Measurements from ENCODE around the gene L2HGDH.

Gene L2HGDH

GRCh38 chr14:50270932-50271331 is 41.1 kb downstream of the L2HGDH start:
- DNase-seq: no peak

- no peak for DNase-seq
These were observed 47.0 kb downstream of the L2HGDH start for GRCh38 chr14:50265029-50265428.

DNA sequence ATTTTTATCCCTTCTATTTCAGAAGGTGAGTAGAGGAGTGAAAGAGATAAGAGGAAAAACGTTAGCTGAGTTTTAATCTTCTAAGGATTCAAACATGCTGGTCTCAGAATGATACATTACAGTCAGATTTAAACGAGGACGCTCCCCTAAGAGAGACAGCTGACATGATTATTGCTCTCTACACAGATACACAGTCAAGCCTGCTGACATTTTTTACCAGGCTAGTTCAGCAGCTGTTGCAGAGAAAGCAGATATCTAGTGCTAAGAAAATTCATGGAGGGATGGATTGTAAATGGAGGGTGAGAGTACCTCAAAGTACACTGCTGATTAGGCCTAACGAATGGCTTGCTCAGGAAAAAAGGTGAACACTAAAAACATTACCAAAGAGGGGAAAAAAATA is 48.7 kb downstream of the L2HGDH start:
- DNase-seq: no peak

GRCh38 chr14:50262865-50263264 is 49.2 kb downstream of the L2HGDH start:
- no peak for DNase-seq

GRCh38 chr14:50260511-50260910 is 51.5 kb downstream of the L2HGDH start:
- DNase-seq: peak; percentile 44

DNA sequence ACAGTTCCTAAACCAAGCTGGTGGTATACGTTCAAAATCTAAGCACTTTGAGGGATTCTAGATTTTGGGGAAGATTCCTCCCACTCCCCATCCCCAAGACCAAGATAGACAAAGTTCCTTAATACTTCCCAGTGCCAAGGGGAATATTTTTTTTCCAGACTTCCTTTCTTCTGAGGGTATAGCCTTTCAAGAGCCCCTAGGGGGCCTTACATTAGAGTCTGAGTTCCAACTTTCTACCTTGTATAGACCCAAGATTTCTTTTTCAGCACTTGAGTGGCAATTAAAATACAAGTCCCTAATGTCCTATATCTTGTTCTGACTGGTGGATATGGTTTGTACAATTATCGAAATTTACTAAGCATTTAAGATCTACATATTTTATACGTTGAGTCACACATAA is 52.0 kb downstream of the L2HGDH start:
- no peak for DNase-seq

DNA sequence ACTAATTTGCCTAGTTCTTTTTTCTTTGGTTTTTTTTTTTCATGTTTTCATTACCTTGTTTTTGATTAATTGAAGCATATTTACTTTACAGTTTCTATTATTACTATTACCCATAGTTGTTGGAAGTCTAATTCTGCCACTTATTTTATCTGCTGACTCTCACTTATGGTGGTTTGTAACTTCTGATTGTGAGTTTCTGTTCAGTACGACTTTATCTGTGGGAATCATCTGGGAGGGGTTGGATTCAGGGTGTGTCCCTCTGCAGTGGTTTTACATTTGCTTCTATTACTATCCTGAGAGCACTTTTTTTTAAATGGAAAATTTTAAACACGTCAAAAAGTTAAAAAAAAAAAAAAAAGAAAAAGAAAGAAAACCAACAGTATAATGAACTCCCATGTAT is 54.3 kb downstream of the L2HGDH start:
- no peak for DNase-seq

DNA sequence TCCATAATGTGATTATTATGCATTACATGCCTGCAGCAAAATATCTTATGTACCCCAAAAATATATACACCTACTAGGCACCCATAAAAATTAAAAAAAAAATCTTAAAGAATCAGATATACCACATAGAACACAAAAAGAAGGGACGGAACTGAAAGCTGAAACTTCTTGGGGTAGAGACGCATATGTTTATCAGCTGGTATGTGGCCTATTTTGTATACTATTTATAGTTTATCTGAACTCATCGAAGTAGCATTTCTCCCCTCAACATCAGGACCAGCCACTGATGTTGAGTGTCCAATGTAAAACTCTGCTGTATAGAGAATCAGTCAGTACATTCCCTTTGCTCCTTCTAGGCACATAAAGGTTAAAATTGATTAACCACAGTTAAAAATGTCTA is 57.8 kb downstream of the L2HGDH start:
- no peak for DNase-seq

GRCh38 chr14:50249136-50249775 is 62.8 kb downstream of the L2HGDH start:
- no peak for DNase-seq

DNA sequence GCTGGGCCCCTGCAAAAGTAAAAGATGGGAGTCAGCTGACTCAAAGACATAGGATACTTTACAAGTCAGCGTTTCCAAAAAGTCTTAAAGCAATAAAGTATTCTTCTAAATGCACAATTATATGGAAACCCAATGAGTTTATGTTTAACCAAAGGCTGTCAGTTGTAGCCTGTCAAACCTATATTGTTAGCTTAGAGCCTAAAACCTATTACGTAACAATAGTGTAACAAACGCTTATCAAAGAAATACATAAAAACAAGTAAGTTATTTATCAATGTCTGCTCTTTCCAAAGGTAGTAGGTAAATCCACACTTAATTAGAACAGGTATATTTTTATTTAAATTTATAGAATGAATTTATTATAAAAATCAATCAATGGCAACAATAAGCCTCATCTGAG is 64.8 kb downstream of the L2HGDH start:
- DNase-seq: no peak

DNA sequence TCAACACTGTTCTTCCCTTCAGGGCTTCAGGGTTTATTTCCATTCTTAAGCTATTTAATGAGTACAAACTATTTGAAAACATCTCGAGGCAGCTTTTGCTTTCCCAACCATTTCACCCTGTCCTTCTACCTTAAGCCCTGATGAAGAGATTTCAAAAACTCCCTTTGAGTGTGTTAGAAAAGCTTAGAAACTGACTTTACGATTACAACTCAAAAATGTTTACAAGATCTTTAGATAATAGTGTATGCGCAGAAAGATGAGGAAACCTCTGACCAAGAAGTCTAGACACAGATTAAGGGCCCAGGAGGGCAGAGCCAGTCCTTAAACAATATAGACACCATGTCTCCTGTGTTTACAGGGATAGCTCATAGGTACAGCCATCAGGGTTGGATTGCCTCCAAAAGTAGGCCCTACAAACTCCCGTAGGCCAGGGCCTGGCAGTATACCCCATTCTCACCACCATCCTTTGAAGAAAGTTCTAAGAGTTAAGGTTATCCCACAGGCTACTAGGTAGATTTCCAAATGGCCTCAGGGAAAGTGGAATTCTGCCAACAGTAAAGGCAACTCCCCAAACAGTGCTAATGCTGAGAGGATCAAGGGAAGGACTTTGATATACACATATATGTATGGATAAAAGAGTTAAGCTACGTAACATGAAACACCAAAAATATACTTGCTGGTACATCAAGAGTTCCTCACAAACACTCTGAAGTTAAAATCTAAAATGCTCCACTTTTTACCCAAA is 69.3 kb downstream of the L2HGDH start:
- no peak for DNase-seq

DNA sequence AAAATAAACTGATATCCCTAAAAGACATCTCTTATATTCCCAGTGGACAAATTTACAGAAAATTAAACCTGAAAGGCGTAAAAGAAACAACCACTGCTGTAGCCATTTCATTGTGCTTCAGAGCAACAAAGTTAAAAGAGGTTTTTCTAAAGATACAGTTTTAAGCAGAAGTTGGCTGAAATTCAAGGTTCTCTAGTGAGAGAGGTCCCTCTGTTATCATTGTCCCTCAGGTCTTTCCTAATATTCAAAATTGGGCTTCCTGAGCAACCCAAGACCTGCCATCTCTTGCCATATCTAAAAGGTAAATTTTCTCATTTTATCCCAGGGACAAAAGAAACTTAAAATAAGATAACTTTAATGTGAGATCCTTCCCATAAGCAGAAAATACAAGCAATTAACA is 69.9 kb downstream of the L2HGDH start:
- DNase-seq: no peak

DNA sequence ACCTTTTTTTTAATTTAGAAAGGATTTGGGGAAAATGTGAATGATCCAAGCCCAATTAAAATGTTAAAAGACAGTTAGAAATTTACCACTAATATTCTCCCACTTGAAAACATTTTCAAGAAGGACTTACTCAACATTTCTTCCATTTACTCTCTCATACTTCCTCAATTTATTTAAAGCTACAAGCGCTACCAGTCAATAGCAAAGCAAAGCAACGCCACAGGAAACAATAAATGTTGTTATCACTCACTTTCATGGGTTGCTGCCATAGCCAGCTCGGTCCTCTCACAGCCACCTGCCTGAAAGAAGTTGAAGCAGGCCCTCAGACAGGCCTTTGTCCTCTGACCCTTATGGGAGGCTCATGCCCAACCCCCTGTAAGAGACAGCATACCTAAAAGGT is 74.6 kb downstream of the L2HGDH start:
- no peak for DNase-seq

- DNase-seq: no peak
These were observed 78.1 kb downstream of the L2HGDH start for GRCh38 chr14:50233951-50234250.

GRCh38 chr14:50233166-50233950 is 78.7 kb downstream of the L2HGDH start:
- no peak for DNase-seq

DNA sequence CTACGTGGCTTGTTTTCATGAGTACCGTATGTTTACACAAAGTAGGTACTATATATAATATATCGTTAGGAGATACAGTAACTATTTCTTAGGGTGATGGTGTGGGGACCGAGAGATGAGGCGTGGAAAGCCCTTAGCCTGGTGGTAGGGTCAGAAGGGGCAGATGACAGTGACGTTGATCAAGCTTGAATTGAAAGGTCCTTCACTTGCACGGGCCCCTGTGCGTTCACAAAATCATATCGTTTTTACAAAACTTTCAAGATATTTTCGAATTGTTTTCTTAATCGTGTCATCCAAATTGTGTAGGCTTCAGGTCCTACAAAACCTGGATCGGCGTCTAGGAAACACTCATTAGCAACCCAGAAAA is 79.8 kb downstream of the L2HGDH start:
- no peak for DNase-seq

DNA sequence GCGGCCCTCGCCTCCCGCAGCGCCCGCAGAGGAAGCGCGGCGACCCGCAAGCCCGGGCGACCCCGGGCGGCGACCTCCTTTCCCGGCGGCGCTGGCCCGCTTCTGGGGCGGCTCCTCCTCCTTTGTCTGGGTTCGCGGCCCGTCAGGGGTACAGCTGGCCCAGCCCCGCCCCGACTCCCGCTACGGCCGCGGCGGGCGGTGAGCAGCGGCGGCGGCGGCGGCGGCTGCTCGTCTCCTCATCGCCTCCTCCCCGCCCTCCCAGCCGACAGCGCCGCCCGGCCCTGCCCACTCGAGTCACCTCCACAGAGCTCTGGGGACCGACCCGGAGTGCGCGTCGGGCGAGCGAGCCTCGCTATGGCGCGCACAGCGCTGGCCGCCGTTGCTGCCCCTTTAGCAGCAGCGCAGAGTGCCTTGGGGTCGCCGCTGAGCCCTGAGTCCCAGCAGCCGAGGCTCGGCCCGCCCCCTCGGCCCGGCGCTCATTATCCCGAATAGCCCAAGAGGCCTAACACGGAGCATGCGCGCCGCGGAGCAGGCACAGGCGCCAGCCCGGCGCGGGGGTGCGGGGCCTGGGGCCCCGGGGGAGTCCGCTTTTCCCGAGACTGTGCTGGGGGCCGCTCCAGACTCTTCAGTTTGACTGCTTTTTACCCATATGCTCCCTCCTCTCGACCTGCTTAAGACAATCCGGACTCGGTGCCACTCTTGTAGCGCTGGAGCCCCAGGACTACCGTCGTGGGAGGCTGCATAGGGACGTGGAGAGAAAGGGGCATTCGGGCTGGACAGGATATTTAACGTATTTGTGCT is 80.4 kb downstream of the L2HGDH start, which contains the start of gene SOS2:
Gene SOS2 (minus strand): TSS at position 104 of the 801 bp plus-strand sequence. CDS start 295 bp downstream, outside the sequence.
- peak; percentile 88 for DNase-seq

GRCh38 chr14:50230701-50231474 is 81.1 kb downstream of the L2HGDH start:
- DNase-seq: peak; percentile 54

DNA sequence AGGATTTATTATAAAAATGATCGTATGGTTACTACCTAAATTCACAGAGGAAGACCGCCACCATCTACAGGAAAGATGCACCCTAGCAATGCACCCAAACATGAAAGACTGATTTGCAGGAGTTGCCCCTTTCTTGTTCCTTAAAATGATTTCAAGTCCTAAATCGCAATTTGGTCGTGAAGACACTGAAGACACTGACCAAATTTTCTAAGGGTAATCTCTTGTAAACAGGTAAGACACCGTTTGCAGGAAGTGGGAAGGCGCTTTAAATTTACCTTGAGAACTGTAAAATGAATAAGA is 81.7 kb downstream of the L2HGDH start:
- DNase-seq: no peak

DNA sequence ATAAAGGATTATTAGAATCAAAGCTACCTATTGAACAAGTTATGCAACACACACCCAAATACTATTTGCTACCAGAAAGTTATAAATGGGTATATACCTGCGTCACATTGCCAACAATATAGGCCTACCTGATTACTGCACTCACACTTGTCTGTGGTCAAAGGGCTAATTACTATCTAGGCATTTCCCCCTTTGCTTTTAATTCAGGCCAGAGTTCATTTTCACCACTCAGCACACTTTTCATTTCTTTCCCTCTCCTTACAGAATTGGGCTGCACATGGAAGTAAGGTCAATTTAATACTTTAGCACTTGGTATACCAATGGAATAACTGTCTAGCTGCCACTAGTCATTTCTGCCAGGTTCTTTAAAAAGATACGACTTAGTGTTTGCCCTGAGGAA is 82.3 kb downstream of the L2HGDH start:
- no peak for DNase-seq

DNA sequence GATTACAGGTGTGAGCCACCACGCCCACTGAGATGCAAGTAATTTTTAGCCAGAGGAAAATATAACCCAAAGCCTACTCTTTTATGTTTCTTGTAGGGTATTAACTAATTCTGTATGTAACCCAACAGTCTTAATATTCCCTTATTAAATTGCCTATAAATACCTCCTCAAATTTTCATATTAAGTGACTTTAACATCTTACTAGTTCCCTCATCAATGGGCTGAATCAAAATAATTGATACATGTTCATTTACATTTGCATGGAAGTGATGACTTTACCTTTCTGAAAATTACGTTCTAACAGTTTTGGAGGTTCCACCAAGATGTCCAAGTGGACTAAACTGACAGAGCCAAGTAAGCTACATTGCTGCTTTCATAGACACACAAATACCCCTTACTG is 83.7 kb downstream of the L2HGDH start:
- no peak for DNase-seq

GRCh38 chr14:50225974-50226297 is 86.1 kb downstream of the L2HGDH start:
- DNase-seq: no peak
